Panc1 (cell line): ENCODE results near the gene SGSH. TPM values are rescaled to one million over a fixed set of nuclear protein-coding genes. Genes with fewer than 3 reads are reported as not detected.

Experiments used
- ATAC-seq: fragments of 200-7000 bp; cut with Tn5 transposase; 2 replicates; pipeline ENCODE4 v1.9.1; 2020; ENCODE audit warnings: mild to moderate bottlenecking, moderate library complexity
- BruUV-seq: library from RNA; stranded (reverse); fragments of 400-500 nt; replicated peaks from 2 replicates; lab custom pipeline; 2021; lab: Mats Ljungman, UMichigan
- CTCF ChIA-PET: fragments of 300-600 bp; sonication (Branson Sonifier 250); formaldehyde crosslinking; loops from one replicate; lab custom pipeline; 2022; ENCODE audit warnings: antibody characterized with exemption; lab: Charles Lee
- POLR2A ChIA-PET: fragments of 300-600 bp; sonication (Branson Sonifier 250); formaldehyde crosslinking; loops from one replicate; lab custom pipeline; 2022; ENCODE audit warnings: antibody characterized with exemption; lab: Charles Lee
- DNase-seq: peaks from one replicate; pipeline ENCODE4 v3.0.0-alpha.2; 2010; ENCODE audit warnings: low read depth, low spot score
- H3K27ac ChIP-seq: 2 replicates; pipeline ENCODE4 v1.5.1; 2011; ENCODE audit warnings: mild to moderate bottlenecking, low read length, inconsistent platforms
- H3K27me3 ChIP-seq: fragments of 200-500 bp; sonication (Bioruptor generic); 2 replicates; pipeline ENCODE4 v1.6.0; 2014; ENCODE audit warnings: low read length, inconsistent platforms; ENCODE audit not compliant: control insufficient read depth, insufficient read depth
- H3K36me3 ChIP-seq: fragments of 200-500 bp; sonication (Bioruptor generic); 2 replicates; pipeline ENCODE4 v1.5.1; 2014; ENCODE audit warnings: inconsistent platforms, mild to moderate bottlenecking, low read length, moderate library complexity; ENCODE audit not compliant: control insufficient read depth, insufficient read depth
- H3K4me1 ChIP-seq: 2 replicates; pipeline ENCODE4 v1.5.1; 2011; ENCODE audit warnings: inconsistent platforms, mild to moderate bottlenecking, low read length, moderate library complexity; ENCODE audit not compliant: control insufficient read depth, insufficient read depth
- H3K4me3 ChIP-seq, 2 experiments: 2 replicates each; pipeline ENCODE4 v1.5.1; 2011 to 2012; ENCODE audit warnings: low read depth in 2 of 2, low read length in 2 of 2, mild to moderate bottlenecking in 2 of 2, inconsistent platforms in 1 of 2, moderate library complexity in 1 of 2
- H3K9me3 ChIP-seq: fragments of 200-500 bp; sonication (Bioruptor generic); 2 replicates; pipeline ENCODE4 v1.5.1; 2014; ENCODE audit warnings: low read depth, mild to moderate bottlenecking, inconsistent platforms, low read length, moderate library complexity; ENCODE audit not compliant: control insufficient read depth, insufficient read depth
- POLR2AphosphoS5 ChIP-seq: IDR thresholded peaks from 2 replicates; pipeline ENCODE4 v1.6.1; 2012; ENCODE audit warnings: mild to moderate bottlenecking, low read depth, low read length, moderate library complexity
- SIN3A ChIP-seq: IDR thresholded peaks from 2 replicates; pipeline ENCODE4 v1.6.1; 2012; ENCODE audit warnings: low read depth, mild to moderate bottlenecking, low read length, moderate library complexity, borderline replicate concordance; ENCODE audit not compliant: insufficient read depth
- TCF7L2 ChIP-seq: IDR thresholded peaks from 2 replicates; pipeline ENCODE4 v1.6.1; 2011; ENCODE audit warnings: mild to moderate bottlenecking, low read depth, low read length, inconsistent platforms
- in situ Hi-C: cut with HindIII; loops from 2 replicates; pipeline ENCODE4 v1.10.0; 2016; ENCODE audit warnings: low sequenced_read_pairs, low pct_unique_long_range_greater_than_20kb
- intact Hi-C: fragments of 100-400 bp; cut with micrococcal nuclease; formaldehyde crosslinking; loops from one replicate; pipeline ENCODE4 v1.10.0; 2022; ENCODE audit not compliant: unreplicated experiment
- total RNA-seq: library from RNA; stranded (reverse); gene quantifications from one replicate; pipeline ENCODE4 v1.2.1, GENCODE V29; 2021; ENCODE audit not compliant: unreplicated experiment
- TF ChIP-seq, protein P1 (sequence below), 2 experiments: IDR thresholded peaks; 2 replicates each; pipeline ENCODE4 v1.6.1; 2011 to 2012; ENCODE audit warnings: low read depth in 2 of 2, control low read depth in 1 of 2, low read length in 1 of 2, mild to moderate bottlenecking in 1 of 2, moderate library complexity in 1 of 2; ENCODE audit not compliant: insufficient read depth in 1 of 2
- TF ChIP-seq, protein P2 (sequence below): fragments of 450-650 bp; IDR thresholded peaks from 2 replicates; pipeline ENCODE4 v1.5.1; 2017; ENCODE audit warnings: mild to moderate bottlenecking

Gene SGSH
- total RNA-seq, 1 experiment from 2014 or later, result 70.2 TPM

GRCh38 chr17:80261159-80261894 is 41.2 kb upstream of the SGSH start:
- Histone ChIP-seq H3K27me3 (no peaks in the 10 kb centered on the region), H3K4me3 (peak overlapping the region; percentile 70 to 78), H3K4me1 (peaks cover 54% of the 10 kb centered on the region), H3K36me3 (no peaks in the 10 kb centered on the region; the same call in none of the 2 replicates), H3K27ac (peak overlapping the region; percentile 78), H3K9me3 (no peaks in the 10 kb centered on the region)
- intact Hi-C loops (no loop called here), in situ Hi-C loops (no loop called here)
- TF ChIP-seq POLR2AphosphoS5 (peak; percentile 20; the same call in 1 of the 2 replicates), SIN3A (0 out of 2 replicates have a peak, but pooled peaks have one; percentile 40), TCF7L2 (no peak)
- TF ChIP-seq, protein P1, sequence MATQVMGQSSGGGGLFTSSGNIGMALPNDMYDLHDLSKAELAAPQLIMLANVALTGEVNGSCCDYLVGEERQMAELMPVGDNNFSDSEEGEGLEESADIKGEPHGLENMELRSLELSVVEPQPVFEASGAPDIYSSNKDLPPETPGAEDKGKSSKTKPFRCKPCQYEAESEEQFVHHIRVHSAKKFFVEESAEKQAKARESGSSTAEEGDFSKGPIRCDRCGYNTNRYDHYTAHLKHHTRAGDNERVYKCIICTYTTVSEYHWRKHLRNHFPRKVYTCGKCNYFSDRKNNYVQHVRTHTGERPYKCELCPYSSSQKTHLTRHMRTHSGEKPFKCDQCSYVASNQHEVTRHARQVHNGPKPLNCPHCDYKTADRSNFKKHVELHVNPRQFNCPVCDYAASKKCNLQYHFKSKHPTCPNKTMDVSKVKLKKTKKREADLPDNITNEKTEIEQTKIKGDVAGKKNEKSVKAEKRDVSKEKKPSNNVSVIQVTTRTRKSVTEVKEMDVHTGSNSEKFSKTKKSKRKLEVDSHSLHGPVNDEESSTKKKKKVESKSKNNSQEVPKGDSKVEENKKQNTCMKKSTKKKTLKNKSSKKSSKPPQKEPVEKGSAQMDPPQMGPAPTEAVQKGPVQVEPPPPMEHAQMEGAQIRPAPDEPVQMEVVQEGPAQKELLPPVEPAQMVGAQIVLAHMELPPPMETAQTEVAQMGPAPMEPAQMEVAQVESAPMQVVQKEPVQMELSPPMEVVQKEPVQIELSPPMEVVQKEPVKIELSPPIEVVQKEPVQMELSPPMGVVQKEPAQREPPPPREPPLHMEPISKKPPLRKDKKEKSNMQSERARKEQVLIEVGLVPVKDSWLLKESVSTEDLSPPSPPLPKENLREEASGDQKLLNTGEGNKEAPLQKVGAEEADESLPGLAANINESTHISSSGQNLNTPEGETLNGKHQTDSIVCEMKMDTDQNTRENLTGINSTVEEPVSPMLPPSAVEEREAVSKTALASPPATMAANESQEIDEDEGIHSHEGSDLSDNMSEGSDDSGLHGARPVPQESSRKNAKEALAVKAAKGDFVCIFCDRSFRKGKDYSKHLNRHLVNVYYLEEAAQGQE (IDR thresholded peaks at IDR 0.05; ENCODE audit: insufficient read depth in 1 of 2, low read depth in 2 of 2, low read length in 1 of 2), result no peak
- TF ChIP-seq, protein P2, sequence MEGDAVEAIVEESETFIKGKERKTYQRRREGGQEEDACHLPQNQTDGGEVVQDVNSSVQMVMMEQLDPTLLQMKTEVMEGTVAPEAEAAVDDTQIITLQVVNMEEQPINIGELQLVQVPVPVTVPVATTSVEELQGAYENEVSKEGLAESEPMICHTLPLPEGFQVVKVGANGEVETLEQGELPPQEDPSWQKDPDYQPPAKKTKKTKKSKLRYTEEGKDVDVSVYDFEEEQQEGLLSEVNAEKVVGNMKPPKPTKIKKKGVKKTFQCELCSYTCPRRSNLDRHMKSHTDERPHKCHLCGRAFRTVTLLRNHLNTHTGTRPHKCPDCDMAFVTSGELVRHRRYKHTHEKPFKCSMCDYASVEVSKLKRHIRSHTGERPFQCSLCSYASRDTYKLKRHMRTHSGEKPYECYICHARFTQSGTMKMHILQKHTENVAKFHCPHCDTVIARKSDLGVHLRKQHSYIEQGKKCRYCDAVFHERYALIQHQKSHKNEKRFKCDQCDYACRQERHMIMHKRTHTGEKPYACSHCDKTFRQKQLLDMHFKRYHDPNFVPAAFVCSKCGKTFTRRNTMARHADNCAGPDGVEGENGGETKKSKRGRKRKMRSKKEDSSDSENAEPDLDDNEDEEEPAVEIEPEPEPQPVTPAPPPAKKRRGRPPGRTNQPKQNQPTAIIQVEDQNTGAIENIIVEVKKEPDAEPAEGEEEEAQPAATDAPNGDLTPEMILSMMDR, result no peak
- ATAC-seq, result peak; percentile 0; the same call in 1 of the 2 replicates
- ChIA-PET CTCF (no interaction called here), POLR2A (no interaction called here)
- no peak for DNase-seq
- BruUV-seq, result no TSS peak

DNA sequence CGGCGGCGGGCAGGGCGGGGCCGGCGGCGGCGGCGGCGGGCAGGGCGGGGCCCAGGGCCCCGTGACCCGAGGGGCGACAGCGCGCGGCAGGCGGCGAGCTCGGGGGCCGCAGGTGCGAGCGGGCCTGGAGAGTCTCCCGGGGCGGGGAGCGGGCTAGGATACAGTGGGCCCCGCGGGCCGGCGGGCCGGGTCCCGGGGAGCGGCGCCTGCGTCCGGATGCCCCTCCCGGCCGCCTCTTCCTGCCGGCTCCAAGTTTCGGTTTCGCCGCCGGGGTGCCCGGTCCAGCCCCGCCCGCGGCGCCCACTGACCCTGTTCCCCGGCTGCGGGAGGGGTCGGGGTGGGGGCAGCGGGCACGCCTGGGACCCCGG is 40.6 kb upstream of the SGSH start, which contains the start of gene RNF213:
Gene RNF213, plus strand, starts transcription at position 62 of the 368 bp plus-strand sequence. CDS start 2,830 bp downstream, outside the sequence.
- Histone ChIP-seq H3K27ac (peak within 1 kb of the TSS; percentile 98), H3K36me3 (no peaks in the 10 kb centered on the region; the same call in none of the 2 replicates), H3K4me3 (peak within 1 kb of the TSS; percentile 70 to 78), H3K4me1 (peaks cover 57% of the 10 kb centered on the region), H3K9me3 (no peaks in the 10 kb centered on the region), H3K27me3 (no peaks in the 10 kb centered on the region)
- ChIA-PET POLR2A (no interaction called here), CTCF (no interaction called here)
- DNase-seq (no peak), ATAC-seq (peak; percentile 51)
- TF ChIP-seq SIN3A, result peak; percentile 53; the same call in 1 of the 2 replicates
- TF ChIP-seq, protein P2, result no peak
- no TSS peak for BruUV-seq
- in situ Hi-C loops (no loop called here), intact Hi-C loops (no loop called here)
